ENCODE measurements around the gene MAP1LC3B2.

MAP1LC3B2 gene

GRCh38 chr12:116619246-116619645 is 60.1 kb downstream of the MAP1LC3B2 start:
- DNase-seq = no peak

DNA sequence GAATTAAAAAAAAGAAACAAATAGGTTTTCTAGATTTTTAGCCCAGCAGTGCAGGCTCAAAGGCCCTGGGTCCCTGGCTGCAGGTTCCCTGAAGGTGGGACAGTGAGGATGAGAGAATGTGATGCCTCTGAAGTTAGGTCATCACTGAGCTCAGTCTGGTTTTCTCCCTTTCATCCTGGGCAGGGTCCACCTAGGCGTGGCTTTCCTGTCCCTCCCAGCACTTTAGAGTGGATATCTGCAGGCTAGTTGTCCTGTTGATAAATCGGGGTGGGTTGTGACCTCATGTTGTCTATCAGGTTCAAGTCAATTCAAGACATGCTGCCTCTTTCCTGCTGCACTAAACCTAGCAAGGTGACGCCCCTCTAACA is 60.9 kb downstream of the MAP1LC3B2 start:
- no peak for DNase-seq

GRCh38 chr12:116620492-116621191 is 61.5 kb downstream of the MAP1LC3B2 start:
- DNase-seq = no peak

DNA sequence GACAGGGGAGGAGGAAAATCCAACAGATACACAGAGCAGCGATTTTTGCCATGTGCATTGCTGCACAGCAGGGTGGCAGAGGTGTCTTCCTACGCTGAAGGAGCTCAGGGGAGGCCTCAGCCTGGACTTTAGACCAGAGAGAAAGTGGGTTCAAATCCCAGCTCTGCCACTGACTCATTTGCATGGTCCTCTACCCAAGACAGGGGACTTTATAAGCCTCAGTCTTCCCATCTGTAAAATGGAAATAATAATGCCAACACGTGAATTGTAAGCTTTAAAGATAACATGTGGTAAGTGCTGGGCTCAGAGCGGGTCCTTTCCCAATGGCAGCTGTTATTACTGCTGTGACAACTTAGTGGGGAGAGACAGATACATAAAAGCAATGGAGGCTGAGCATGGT is 62.0 kb downstream of the MAP1LC3B2 start:
- no peak for DNase-seq

GRCh38 chr12:116624516-116624915 is 65.3 kb downstream of the MAP1LC3B2 start:
- no peak for DNase-seq

DNA sequence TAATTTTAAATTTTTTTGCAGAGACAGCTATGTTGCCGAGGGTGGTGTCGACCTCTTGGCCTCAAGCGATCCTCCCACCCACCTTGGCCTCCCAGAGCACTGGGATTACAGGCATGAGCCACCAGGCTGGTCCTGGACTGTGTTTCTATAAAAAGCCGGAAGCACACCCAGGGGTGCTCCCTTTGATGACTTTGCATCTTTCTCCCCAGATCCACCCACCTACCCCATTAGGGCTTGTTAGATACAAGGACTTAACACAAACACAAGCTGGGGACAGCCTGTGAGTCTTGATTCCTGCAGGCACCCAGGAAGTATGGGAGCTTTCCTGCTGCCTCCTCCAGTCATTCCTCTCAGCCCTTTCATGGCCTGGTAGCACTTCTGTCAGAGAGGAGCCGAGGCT is 67.0 kb downstream of the MAP1LC3B2 start:
- no peak for DNase-seq

Data from NCI-H748 treated with DMSO at 0.1 percent for 48 hours (cell line).